Activated T-cell treated with anti-CD3 and anti-CD28 coated beads, Interleukin-2, amount 50 U/mL, for 48 hours (primary cell): ENCODE measurements around the gene IDS.
"Not testable (repeated sequence)": the region's sequence is repeated elsewhere in the genome, so short reads cannot be mapped to it uniquely, and the experiment has no call there.

Source experiments
- DNase-seq, 2 experiments: peaks; one replicate each; pipeline ENCODE4 v3.0.0-alpha.2; 2020

Gene IDS, protein sequence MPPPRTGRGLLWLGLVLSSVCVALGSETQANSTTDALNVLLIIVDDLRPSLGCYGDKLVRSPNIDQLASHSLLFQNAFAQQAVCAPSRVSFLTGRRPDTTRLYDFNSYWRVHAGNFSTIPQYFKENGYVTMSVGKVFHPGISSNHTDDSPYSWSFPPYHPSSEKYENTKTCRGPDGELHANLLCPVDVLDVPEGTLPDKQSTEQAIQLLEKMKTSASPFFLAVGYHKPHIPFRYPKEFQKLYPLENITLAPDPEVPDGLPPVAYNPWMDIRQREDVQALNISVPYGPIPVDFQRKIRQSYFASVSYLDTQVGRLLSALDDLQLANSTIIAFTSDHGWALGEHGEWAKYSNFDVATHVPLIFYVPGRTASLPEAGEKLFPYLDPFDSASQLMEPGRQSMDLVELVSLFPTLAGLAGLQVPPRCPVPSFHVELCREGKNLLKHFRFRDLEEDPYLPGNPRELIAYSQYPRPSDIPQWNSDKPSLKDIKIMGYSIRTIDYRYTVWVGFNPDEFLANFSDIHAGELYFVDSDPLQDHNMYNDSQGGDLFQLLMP

DNA sequence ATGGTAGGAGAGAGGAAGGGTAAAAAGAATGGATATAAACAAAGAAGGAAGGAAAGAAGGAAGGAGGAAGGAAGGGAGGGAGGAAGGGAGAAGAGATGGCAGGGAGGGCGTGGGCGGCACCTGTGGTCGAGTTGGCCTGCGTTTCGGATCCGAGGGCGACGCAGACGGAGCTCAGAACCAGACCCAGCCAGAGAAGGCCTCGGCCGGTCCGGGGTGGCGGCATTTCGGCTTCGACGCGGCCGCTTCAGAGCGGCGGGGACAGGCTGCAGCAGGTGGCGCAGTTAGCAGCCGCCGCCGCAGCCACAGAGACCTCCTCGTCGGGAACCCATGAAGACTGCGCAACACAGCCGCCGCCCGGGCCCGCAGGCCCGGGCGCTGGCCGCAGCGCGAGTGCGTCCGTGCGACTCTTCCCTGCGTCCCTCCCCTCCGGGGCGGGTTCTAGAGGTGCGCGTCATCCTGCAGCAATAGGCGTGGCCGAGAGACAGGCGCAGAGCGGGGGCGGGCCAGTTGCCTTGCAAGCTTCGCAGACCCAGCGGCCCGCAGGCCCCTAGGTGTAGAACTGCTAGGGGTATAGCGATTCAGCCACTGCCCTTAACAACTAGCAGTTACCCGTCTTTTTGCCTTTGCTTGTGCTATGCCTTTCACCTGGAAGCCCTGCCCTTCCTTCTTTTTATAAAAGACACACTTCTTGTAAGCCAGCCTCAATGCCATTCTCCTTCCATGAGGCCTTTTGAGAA, at the start of gene IDS:
Gene IDS (minus strand): TSS at position 392 of the 737 bp plus-strand sequence. CDS start 169 bp downstream, at position 223.
- peak; percentile 88 to 89 for DNase-seq

DNA sequence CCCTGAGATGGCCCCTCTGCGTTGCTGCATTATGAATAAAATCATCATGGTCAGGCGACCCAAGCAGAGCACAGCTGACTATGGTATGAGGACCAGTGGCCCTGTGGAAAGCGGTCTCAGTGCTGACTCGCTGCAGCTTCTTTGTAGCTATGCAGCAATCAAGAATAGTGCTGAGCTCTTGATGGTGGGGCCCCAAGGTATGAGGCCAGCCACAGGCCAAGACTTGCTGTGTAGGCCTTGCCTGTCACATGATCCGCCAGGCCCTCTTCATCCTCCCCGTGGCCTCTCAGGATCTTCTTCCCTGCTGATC, 46.8 kb upstream of the IDS start:
- DNase-seq, result not testable (repeated sequence)

DNA sequence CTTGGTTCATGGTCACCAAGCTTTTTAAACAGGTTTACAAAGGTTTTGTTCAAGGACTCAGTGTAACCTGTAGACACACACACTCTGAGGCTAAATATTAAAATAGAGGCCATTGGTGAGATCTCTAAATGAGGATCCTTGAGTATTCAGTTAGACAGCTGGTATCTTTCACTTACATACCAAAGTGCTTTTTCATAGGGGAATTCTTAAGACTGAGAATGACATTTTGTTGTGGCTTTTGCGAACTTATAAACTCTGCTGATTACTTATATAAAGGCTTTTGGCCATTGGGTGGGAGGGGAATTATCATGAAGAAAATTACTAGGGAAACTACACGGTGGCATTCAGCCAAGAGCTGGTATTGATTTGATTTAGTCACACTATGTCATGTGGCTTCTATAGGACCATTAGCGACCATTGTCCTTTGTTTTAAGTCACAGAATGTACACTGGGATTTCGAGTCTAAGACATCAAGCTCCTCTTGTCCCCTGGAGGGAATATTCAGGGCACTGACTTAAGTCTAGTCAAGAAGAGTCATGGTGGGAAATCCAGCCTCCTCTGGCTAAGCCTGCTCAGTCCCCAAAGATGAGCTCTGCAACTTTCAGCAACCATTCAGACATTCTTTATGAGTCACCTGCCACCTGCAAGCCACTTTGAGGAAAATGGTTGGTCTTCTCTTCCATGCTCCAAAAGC, 46.3 kb upstream of the IDS start:
- not testable (repeated sequence) for DNase-seq

DNA sequence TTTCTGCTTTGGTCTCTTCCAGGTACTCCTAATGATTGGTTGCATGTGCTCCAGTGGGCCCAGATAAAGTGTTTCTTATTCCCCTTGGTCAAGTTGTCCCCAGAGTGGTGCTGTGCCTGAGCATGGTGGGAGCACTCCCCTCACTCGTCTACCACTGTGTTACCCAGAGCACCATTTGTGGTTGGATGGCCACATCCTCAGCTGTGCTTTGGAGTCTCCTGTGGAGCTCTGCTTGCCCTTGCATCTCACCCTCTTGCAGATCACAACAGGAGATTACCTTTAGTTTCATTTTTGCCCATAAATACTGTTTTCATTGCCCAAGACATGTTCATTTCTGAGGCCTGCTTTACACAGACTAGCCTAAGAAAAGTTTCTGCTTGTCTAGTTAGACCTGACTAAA, 45.3 kb upstream of the IDS start:
- not testable (repeated sequence) for DNase-seq

DNA sequence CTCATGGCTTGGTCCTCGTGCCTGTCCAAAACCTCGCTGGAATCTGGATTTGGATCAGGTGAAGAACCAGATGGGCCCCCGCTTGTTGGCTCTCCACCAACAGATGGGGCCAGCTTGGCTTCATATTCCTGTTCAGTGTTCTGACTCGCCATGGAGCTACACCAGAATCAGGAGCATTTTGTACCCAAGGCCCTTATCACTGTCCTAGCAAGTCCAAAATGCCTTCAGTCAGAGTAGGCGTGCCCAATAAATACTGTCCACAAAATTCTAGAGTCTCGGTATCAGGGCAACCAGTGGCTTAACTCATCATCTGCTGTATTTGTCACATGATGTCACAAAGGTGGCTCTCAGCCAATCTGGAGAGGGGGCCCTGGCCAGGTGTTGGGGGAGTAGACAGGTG, 44.6 kb upstream of the IDS start, which contains the start of gene HSFX3:
Gene HSFX3 (minus strand): TSS at position 224 of the 400 bp plus-strand sequence. CDS start 72 bp downstream, at position 152.
- DNase-seq, result not testable (repeated sequence)

DNA sequence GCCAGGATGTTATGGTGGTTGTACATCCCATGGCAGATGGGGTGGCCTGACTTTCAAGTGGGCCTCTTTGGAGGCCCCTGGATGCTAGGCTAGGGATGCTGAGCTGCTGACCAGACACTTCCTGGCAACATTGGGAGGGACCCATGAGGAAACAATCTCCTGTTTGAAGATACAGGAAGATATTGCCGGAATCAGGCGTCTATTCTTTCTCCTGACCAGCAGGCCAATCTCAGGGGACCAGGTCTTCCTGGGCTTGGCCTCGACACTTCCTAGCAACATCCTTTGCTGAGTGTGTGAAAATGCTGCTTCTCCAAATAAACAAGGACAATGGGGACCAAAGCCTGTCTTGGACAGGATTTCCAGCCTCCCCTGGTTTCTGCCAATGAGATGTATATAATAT, 42.7 kb upstream of the IDS start:
- DNase-seq, result not testable (repeated sequence)

DNA sequence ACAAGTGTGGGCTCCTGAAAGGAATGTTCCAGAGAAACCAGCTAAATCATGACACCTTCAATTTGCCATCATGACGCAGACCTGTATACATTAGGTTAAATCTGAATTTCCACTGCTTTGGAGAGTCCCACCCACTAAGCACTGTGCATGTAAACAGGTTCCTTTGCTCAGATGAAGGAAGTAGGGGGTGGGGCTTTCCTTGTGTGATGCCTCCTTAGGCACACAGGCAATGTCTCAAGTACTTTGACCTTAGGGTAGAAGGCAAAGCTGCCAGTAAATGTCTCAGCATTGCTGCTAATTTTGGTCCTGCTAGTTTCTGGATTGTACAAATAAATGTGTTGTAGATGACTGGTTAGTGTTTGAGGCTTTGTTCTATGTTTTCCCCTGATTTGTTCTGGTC, 41.9 kb upstream of the IDS start:
- DNase-seq, result not testable (repeated sequence)

DNA sequence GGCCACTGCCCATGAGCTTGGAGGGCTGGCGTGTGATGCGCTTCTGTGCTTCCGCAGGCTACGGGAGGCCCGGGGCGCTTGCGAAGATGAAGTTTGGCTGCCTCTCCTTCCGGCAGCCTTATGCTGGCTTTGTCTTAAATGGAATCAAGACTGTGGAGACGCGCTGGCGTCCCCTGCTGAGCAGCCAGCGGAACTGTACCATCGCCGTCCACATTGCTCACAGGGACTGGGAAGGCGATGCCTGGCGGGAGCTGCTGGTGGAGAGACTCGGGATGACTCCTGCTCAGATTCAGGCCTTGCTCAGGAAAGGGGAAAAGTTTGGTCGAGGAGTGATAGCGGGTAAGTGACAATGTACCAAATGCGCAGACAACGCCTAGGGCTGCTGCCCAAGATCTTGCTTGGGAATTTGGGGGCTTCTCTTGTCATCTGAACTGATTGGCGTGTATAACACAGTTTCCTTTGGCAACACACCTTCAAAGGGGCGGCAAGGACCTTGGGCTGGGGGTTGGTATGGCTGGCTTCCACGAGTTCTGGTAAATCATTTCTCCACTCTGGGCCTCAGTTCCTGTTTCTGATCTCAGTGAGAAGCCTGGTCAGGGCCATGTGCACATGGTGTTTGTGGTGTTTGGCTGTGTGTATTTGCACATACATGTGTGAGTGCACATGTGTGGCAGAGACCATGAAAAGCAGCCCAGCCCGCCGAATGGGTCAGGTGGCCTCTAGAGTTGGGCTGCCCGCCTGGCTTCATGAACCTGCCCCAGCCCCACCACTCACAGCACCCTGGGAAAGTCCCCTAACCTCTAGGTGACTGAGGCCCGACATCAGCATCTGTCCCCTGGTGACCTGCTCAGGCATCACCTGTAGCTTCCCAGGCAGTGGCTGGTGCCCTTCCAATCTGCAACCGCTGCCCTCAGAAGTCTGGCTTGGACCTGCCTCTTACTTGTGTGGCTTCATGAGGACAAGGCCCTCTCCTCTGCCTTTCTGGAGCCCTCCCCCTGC, 40.7 kb upstream of the IDS start:
- peak; percentile 41 to 44 for DNase-seq

DNA sequence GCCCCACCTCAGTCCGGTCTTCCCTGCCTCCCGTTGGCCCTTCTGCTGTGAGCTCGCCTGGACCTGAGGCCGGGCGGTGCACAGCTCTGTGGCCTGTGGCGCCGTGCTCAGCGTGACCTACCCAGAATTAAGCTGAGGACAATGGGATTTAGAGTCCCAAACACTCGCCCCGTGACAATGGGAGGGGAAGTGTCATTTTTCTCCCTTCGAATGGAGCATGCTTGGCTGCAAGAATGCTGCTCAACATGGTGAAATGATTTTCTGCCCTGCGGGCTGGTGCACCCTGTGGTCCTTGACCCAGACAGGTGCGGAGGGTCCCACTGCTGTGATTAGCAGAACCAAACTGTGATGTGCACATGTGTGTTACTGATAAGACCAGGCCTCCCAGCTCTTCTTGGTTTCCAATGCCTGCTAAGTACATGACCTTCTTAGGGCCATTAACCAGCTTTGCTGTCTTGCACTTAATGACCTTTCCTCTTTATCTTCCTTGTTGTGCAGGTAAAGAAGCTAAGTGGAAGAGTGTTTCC, 36.5 kb upstream of the IDS start:
- DNase-seq, result no peak

DNA sequence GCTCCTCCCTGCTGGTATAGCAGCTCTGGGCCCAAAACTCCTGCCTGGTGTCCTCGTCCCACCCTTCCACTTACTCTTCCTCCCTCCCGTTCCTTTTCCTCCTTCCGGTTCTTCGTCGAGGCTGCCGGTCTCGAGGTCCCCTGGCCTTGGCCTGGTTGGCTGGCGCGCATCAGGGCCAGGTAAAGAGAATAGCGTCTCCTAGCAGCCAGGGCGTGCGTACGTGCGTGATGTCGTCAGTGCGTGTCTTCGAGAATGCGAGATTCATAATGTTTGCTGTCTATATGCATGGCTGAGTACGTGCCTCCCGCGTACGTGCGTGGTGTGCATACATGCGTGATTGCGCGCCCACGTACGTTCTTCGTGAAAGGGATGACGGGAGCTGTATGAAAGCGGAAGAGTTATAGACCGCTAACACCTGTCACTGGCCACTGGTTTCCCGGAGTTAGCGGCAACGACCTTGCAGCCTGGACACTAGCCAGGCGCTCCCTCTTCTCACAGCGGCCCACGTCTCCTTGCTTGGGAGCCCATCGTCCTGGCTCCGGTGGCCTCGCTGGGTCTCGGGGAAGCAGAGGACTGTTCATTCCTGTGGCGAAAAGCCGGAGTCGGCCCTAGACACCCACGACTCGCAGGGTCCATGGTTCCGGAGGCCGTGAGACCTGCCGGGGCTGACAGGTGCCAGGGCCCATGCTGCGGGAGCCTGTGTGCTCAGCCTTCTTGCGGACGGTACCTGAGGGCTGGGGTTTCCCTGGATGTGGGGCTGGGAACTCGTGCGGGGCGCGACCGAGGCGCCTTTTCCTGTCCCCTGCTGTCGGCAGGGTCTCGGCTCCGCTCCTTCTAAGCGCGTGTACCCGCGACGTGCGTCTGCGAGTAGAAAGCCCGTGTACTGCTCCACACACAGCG, 35.8 kb upstream of the IDS start, which contains the start of gene EOLA1:
Gene EOLA1 (plus strand): TSS at position 392 of the 900 bp plus-strand sequence. CDS start 4,619 bp downstream, outside the sequence.
- peak; percentile 88 to 89 for DNase-seq

DNA sequence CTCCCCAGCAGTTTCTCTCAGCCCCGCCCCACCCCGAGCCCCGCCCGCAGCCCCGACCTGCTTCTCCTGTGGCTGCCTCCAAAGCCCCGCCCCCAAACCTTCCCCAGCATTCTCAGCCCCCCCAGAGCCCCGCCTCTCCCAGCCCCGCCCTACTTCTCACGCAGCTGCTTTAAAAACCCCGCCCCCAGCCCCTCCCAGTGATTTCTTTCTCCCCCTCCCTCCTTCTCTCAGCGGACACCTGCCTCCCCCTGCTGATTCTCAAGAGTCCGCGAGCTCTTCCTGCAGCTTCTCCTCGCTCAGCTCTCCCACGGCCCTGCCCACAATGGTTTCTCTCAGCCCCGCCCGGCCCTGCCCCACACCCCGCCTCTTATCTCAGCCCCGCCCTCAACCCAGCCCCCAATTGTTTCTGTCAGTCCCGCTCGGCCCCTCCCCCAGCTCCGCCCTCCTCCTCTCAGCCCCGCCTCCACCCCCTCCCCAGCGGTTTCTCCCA, 35.1 kb upstream of the IDS start:
- DNase-seq, result peak; percentile 83 to 87

DNA sequence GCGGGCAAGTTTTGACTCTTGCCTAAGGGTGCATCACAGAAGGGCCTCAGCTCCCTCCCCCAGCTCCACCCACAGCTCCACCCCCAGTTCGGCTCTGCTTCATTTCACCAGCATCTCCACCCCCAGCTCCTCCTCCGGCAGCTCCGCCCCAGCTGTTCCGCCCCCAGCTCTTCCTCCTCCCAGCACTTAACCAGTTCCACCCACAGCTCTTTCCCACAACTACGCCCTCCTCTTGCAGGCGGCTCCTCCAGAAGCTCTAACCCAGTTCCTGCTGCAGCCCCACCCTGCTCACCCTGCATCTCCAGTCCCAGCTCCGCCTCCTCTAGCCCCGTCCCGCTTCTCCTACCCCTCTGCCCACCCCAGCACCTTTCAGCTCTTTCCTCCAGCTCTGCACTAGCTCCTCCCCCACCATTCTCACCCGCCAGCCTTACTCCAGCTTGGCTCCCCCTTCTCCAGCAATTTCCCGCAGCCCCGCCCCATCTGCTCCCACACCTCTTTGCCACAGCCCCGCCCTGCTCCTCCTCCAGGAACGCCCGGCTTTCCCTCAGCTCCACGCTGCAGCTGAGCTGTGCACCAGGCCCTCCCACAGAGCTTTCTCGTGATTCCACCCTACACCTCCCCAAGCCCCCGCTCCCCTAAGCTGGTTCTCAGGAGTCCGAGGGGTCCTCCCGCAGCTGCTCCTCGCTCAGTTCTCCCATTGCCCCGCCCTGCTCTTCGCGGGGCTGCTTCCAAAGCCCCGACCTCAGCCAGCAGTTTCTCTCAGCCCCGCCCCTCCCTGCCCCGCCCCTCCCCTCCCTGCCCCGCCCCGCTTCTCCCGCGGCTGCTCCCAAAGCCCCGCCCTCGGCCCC, 34.4 kb upstream of the IDS start:
- DNase-seq, result peak; percentile 81 to 88

DNA sequence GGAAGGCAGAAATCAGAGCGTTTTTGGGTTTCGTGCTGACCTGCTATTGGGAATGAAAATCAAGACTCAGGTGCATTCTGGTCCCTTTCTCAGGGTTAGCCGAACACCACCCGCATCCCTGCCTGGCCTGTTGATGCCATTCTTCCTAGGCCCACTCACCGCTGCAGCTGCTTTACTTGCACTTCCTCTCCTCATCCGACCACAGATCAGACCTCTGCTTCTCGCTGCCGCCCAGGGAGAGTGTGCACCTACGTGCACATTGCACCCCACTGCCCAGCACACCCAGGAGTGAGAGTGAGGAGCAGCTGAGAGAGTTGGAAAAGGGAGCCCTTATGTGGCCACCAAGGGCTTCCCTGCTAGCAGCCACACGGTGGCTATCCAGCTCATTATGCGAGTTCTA, 32.4 kb upstream of the IDS start:
- DNase-seq, result not testable (repeated sequence)

DNA sequence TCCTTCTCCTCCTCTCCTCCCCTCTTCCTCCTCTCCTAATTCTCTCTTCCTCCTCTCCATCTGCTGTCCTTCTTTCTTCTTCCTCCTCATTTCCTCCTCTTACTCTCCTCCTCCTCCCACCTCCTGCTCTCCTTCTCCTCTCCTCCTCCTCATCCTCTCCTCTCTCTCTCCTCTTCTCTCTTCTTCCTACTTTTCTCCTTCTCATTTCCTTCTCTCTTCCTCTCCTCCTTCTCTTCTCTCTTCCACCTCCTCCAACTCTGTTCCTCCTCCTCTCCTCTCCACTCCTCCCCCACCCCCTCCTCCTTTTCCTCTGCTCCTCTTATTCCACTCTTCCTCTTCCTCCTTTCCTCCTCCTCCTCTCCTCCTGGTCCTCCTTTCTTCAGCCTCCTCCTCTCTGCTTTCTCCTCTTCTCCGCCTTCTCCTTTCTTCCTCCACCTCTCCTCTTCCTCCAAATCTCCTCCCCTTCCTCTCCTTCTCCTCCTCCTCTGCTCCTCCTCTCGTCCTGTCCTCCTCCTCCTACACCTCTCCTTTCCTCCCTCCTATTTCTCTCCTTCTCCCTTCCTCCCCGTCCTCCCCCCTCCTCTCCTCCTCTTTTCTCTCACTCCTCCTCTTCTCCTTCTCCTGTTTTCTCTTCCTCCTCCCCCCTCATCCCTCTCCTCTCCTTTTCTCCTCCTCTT, 30.0 kb upstream of the IDS start:
- not testable (repeated sequence) for DNase-seq

DNA sequence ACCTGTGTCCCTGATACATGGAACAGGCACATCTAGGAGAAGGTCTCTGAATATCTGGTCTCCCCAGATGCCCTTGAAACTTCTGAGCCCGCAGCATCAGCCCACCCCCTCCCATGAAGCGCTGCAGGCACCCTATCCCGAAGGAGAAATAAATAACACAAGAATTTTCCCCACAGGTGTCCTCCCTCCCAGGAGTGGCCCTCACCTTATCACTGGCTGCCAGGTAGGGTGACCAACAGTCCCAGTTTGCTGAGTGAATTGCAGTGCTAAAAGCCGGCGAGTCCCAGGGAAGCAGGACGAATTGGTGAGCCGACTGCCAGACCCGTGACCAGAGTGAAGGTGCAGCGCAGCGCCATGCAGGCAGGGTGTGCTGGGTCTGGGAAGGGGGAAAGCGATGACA, 28.9 kb upstream of the IDS start:
- DNase-seq, result not testable (repeated sequence)

DNA sequence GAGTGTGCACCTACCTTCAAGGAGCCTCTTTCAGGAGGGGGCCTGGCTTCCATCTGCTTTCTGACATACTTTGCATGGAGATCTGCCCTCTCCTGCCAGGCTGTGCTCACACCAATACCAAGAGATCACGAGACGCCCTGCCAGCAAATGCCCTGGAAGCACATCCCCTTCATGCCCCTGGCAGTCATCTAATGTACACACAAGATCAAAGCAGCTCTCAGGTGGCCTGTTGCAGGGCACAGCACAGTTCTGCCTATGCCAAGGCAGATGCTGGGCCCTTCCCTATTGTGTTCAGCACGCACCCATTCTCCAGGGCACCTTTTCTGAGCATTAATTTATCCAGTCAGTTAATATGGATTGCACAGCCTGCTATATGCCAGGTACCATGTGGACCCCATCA, 27.8 kb upstream of the IDS start:
- DNase-seq, result not testable (repeated sequence)

DNA sequence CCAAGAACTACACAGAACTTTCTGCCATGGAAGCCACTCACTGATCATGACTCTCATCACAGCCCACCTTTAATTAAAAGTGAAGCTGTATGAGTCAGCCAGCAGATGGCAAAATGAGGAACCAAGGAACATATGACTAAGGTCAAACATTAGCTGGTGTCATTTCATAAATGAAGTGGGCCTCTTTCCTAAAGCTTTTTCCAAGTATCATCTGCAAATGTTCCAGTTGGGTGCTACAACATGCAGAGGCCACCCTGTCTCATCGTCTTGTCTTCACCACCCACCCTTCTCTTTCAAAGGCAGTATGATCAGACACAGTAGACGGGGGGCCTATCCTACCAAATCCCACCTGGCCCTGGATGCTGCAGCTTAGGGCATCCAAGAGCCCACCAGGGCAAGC, 26.5 kb upstream of the IDS start:
- peak in 1 of 2 experiments; percentile 22 for DNase-seq

DNA sequence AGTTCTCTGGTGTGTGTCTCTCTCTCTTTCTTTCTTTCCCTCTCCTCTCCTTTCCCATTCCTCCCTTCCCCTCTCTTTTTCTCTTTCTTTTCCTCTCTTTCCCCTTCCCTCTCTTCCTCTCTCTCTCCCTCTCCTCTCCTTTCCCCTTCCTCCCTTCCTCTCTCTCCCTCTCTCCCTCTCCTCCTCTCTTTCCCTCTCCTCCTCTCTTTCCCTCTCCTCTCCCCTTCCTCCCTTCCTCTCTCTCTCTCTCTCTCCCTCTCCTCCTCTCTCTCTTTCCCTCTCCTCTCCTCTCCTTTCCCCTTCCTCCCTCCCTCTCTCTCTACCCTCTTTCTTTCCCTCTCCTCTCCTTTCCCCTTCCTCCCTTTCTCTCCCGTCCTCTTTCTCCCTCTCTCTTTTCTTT, 23.3 kb upstream of the IDS start:
- no peak for DNase-seq

DNA sequence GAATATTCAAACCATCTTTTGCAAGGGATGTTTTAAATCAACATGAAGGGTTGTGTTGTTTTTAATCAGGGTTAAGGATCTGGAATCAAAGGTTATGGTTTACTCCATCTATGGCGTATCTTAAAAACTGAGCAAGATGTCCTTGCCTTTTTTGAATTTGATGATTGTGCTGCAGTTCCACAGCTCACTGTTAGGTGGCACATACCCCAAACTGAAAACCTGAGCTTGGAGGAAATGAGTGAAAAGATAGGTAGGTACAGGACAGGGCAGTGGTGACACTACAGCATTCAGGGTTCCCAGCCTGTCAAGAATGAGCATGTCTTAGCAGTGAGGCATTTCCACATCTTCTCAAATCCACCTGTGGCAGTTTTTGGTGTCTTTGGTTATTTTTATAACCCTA, 22.6 kb upstream of the IDS start:
- DNase-seq, result peak; percentile 31 to 42
